HG03066 (cell line): Measurements from ENCODE around the gene SNX30.
A peak's percentile ranks its signal among the peaks of the same experiment; 100 is the strongest.

Experiments
- ATAC-seq: cut with Tn5 transposase; IDR thresholded peaks from one replicate; pipeline ENCODE4 v1.9.1; 2021; ENCODE audit warnings: low read depth; ENCODE audit not compliant: unreplicated experiment

SNX30 gene

GRCh38 chr9:112853882-112854585, 103.5 kb downstream of the SNX30 start:
- ATAC-seq, result no peak

- no peak for ATAC-seq
Observed at GRCh38 chr9:112854657-112855056, 104.1 kb downstream of the SNX30 start.

DNA sequence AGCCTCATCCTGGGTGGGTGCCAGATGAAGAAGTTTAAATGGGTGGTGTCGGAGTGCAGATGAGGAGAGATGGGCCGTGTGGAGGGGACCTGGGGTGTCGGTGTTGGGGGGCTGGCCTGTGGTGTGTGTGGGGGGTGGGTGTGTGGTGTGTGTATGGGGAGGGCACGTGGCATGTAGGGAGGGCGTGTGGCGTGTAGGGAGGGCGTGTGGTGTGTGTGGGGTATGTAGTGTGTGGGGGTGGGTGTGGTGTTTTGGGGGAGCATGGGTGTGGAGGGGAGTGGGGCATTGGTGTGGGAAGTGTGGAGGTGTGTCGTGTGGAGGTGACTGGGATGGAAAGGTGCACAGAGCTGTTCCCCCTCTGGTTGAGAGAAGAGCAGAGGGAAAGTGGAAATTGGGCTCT, 105.6 kb downstream of the SNX30 start:
- ATAC-seq, result no peak

- no peak for ATAC-seq
Observed at GRCh38 chr9:112856843-112857242, 106.3 kb downstream of the SNX30 start.

DNA sequence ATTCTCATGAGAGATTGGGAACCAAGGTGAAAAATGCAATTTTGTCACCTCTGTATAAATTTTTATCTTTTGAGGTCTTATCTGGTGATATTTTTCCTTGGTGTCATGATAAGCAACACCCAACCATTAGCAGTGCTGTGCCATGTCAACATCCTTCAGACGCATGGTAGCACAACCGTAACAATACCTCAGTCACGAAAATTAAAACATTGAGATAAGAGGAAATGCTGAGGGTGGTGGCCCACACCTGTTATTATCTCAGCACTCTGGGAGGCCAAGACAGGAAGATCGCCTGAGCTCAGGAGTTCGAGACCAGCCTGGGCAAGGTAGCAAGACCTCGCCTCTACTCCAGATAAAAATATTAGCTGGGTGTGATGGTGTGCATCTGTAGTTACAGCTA, 107.4 kb downstream of the SNX30 start:
- no peak for ATAC-seq

DNA sequence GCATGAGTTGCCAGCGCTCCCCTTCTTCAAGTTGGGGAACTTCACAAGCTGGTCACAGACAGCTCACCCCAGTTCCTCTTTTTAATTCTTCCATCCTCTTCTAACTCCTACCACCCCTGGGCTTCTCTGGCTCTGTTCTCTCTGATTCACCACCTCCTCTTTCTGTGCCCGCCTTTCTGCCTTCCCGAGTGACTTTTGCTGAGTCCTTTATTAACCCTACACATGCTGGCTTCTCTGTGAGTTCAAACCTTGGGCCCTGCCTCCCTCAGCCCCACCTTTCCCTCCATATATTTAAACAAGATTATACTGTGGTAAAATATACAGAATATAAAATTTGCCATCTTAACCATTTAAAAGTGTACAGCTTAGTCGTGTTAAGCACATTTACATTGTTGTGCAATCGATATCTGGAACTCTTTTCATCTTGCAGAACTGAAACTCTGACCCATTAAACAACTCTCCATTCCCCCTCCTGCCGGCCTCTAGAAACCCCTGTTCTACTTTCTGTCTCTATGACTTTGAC, 108.1 kb downstream of the SNX30 start:
- peak; percentile 68 for ATAC-seq

GRCh38 chr9:112860451-112860850, 109.9 kb downstream of the SNX30 start:
- no peak for ATAC-seq

GRCh38 chr9:112861155-112861554, 110.6 kb downstream of the SNX30 start:
- no peak for ATAC-seq

DNA sequence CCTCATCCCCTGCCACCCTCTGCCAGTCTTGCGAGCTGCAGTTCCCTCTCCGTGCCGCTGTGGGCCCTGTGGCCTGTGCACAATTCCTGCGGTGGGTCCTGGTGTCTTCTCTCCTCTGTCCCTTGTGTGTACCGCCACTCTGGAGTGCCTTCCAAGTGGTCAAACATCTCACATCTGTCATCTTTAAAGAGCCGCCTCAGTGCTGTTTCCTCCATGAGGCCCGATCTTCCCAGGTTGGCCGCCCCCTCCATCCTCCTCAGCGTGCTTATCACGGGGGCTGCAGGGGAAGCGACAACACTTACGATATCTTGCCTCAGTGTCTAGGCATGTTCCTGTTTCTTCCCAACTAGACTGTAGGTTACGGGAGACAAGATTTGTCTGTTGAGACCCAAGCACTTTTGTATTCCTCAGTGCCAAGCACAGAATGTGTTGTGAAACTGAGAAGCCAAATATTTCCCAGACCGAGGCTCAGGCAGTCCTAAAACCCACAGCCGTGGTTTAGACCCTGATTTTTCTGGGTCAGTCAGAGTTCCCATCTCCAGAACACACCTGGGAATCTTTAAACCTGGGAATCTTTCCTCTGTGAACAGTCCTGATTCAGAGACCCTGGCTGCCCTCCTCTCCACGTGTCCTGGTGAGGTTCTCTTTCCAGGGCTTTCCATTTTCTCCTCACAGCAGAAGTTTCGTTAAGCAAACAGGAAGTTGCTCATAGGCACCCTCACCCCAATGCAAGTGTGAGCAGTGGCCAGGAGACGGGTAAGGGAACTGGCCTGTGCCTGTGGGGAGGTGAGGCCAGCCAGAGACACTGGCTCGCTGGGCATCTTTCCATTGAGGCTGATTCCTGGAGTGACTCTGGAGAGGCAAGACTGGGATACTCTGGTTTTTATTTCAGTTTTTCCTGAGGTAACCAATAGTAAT, 111.3 kb downstream of the SNX30 start:
- ATAC-seq, result no peak

- peak; percentile 35 for ATAC-seq
Observed at GRCh38 chr9:112863214-112863613, 112.7 kb downstream of the SNX30 start.

DNA sequence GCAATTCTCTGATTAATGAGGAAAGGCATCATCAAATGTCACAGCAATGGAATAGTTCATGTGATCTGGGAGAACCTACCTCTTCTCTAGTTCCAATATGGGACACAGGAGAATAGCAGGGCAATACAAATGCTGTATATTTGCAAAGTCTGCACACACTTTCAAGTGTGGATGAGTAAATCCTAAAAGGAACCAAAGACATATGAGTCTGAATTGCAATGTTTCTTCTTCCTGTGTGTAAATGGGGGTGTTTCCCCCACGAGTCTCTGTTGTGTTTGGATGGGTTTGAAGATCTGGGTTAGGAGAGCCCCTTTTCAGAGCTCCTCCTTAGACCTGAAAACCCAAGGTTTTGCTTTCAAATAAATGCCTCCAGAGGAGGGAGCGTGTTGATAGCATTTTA, 113.2 kb downstream of the SNX30 start:
- ATAC-seq, result no peak

DNA sequence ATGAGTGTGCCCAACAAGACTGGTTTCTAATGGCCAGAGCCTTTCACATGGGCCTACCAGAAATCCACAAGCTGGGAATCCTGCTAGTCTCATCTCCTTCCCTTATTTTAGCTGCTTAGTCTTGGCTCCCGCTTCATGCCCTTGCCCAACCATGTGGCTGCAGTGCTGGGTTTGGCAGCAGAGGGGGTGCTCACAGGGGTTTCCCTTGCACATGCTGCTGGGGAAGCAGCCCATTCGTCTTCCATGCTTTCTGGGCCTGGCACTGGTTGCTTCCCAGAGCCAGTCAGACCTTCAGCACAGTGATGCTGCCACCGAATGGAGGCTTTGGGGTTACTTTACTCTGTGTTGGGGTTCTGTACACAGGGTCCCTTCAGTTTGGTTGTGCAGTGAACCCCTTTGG, 113.8 kb downstream of the SNX30 start:
- no peak for ATAC-seq

DNA sequence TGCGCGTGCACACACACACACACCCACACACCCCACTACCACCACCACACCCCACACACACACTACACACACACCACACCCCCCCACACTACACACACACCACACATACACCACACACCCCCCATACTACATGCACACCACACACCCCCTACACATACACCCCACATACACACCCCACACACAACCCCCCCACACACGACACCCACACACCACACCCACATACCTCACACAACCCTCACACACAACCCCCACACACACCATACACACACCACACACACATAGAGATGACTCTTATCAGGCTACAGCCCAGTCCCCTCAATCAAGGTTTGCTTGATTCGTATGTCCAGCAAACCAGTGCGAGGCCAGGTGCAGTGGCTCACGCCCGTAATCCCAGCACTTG, 114.4 kb downstream of the SNX30 start:
- ATAC-seq, result no peak

- ATAC-seq, result no peak
Observed at GRCh38 chr9:112866662-112867274, 116.2 kb downstream of the SNX30 start.

DNA sequence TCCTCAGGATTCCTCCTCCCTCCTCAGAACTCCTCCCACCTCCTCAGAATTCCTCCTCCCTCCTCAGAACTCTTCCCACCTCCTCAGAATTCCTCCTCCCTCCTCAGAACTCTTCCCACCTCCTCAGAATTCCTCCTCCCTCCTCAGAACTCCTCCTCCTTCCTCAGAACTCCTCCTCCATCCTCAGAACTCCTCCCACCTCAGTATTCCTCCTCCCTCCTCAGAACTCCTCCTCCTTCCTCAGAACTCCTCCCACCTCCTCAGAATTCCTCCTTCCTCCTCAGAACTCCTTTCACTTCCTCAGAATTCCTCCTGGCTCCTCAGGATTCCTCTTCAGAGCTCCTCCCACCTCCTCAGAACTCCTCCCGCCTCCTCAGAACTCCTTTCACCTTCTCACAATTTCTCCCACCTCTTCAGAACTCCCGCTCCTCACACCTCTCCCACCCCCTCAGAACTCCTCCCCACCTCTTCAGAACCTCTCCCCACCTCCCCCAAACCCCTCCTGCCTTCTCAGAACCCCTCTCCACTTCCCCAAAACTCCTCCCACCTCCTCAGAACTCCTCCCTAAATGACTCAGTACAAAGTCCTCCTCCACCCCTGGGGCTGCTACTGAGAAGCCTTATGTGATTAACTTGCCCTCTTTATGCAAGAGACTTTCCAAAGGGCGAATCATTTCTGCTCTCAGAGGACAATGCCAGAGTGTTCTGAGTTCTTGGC, 116.9 kb downstream of the SNX30 start:
- no peak for ATAC-seq

GRCh38 chr9:112868461-112868860, 117.9 kb downstream of the SNX30 start:
- ATAC-seq, result no peak

GRCh38 chr9:112869041-112869529, 118.5 kb downstream of the SNX30 start:
- ATAC-seq, result no peak

- ATAC-seq, result no peak
Observed at GRCh38 chr9:112869917-112870316, 119.4 kb downstream of the SNX30 start.

DNA sequence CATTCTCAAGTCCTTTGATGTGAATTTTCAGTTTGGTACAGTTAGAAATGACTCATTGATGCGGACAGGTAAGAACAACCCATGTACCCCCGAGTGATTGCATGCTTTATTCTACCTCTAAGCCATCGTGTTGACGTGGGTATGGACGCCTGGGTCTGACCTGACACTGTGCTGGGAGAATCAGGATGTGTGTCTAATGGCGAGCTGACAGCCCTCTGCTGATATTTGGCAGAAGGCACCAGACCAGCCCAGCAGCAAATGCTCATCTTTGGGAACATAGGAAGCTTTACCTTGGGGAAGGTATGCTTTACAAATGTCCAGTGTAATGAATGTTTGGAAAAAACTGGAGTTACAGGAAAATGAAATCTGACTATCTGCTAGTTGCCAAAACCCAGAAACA, 120.0 kb downstream of the SNX30 start:
- no peak for ATAC-seq

GRCh38 chr9:112872019-112872418, 121.5 kb downstream of the SNX30 start:
- no peak for ATAC-seq
